MM.1S (cell line): Measurements from ENCODE around the gene NSL1.
"Not testable (repeated sequence)": the region's sequence is repeated elsewhere in the genome, so short reads cannot be mapped to it uniquely, and the experiment has no call there.

Experiments
- DNase-seq: peaks from one replicate; pipeline ENCODE4 v3.0.0-alpha.2; 2015
- H2AFZ ChIP-seq: fragments of 300-600 bp; sonication (generic); 2 replicates; pipeline ENCODE4 v1.6.0; 2016; ENCODE audit warnings: antibody characterized with exemption, low read length
- H3F3A ChIP-seq: fragments of 300-600 bp; sonication (generic); 2 replicates; pipeline ENCODE4 v1.6.1; 2016; ENCODE audit warnings: mild to moderate bottlenecking, antibody characterized with exemption, low read length, moderate library complexity, mixed read lengths; ENCODE audit not compliant: insufficient read depth
- H3K27ac ChIP-seq: fragments of 300-600 bp; sonication (generic); 2 replicates; pipeline ENCODE4 v1.5.1; 2016; ENCODE audit warnings: mild to moderate bottlenecking, low read length
- H3K27me3 ChIP-seq: fragments of 300-600 bp; sonication (generic); replicated peaks from 2 replicates; pipeline ENCODE4 v1.6.0; 2016; ENCODE audit warnings: low read length; ENCODE audit not compliant: insufficient read depth
- H3K36me3 ChIP-seq: fragments of 300-600 bp; sonication (generic); replicated peaks from 2 replicates; pipeline ENCODE4 v1.6.1; 2016; ENCODE audit warnings: mild to moderate bottlenecking, low read length, mixed read lengths; ENCODE audit not compliant: insufficient read depth
- H3K4me1 ChIP-seq: fragments of 300-600 bp; sonication (generic); 2 replicates; pipeline ENCODE4 v1.6.1; 2016; ENCODE audit warnings: low read length, mixed read lengths
- H3K4me2 ChIP-seq: fragments of 300-600 bp; sonication (generic); 2 replicates; pipeline ENCODE4 v1.6.0; 2016; ENCODE audit warnings: low read depth, low read length
- H3K4me3 ChIP-seq: fragments of 300-600 bp; sonication (generic); 2 replicates; pipeline ENCODE4 v1.5.1; 2016; ENCODE audit warnings: low read length, mixed read lengths
- H3K79me2 ChIP-seq: fragments of 300-600 bp; sonication (generic); 2 replicates; pipeline ENCODE4 v1.6.1; 2016; ENCODE audit warnings: mixed run types, low read length, mixed read lengths
- H3K9ac ChIP-seq: fragments of 300-600 bp; sonication (generic); 2 replicates; pipeline ENCODE4 v1.6.1; 2016; ENCODE audit warnings: low read length, mixed read lengths
- H3K9me2 ChIP-seq: fragments of 300-600 bp; sonication (generic); replicated peaks from 2 replicates; pipeline ENCODE4 v1.6.1; 2016; ENCODE audit warnings: mild to moderate bottlenecking, low read length, mixed read lengths; ENCODE audit not compliant: insufficient read depth
- H3K9me3 ChIP-seq: fragments of 300-600 bp; sonication (generic); replicated peaks from 2 replicates; pipeline ENCODE4 v1.6.1; 2016; ENCODE audit warnings: mild to moderate bottlenecking, low read length, mixed read lengths; ENCODE audit not compliant: insufficient read depth
- H4K20me1 ChIP-seq: fragments of 300-600 bp; sonication (generic); 2 replicates; pipeline ENCODE4 v1.6.1; 2016; ENCODE audit warnings: mild to moderate bottlenecking, low read length, moderate library complexity, mixed read lengths; ENCODE audit not compliant: insufficient read depth
- EZH2 ChIP-seq: fragments of 300-600 bp; sonication (generic); optimal IDR thresholded peaks from 2 replicates; pipeline ENCODE3; 2017; ENCODE audit warnings: low read depth, mild to moderate bottlenecking, antibody characterized with exemption, low read length, mixed read lengths
- EZH2phosphoT487 ChIP-seq: fragments of 300-600 bp; sonication (generic); IDR thresholded peaks from 2 replicates; pipeline ENCODE4 v1.6.1; 2018; ENCODE audit warnings: antibody characterized with exemption, low read length
- TF ChIP-seq, protein P1 (sequence below): fragments of 300-600 bp; sonication (generic); IDR thresholded peaks from 2 replicates; pipeline ENCODE4 v1.5.1; 2016; ENCODE audit warnings: antibody characterized with exemption, low read length, mixed read lengths

The NSL1 gene

GRCh38 chr1:212791676-212792395 lies at the start of gene NSL1, which contains the start of gene TATDN3:
NSL1 (minus strand) TSS chr1:212791777; CDS start chr1:212791763, 14 bp downstream.
TATDN3 (plus strand) TSS chr1:212791894; CDS start chr1:212791922, 28 bp downstream.
- TF ChIP-seq EZH2phosphoT487: no peak
- TF ChIP-seq EZH2: no peak
- TF ChIP-seq, protein P1, sequence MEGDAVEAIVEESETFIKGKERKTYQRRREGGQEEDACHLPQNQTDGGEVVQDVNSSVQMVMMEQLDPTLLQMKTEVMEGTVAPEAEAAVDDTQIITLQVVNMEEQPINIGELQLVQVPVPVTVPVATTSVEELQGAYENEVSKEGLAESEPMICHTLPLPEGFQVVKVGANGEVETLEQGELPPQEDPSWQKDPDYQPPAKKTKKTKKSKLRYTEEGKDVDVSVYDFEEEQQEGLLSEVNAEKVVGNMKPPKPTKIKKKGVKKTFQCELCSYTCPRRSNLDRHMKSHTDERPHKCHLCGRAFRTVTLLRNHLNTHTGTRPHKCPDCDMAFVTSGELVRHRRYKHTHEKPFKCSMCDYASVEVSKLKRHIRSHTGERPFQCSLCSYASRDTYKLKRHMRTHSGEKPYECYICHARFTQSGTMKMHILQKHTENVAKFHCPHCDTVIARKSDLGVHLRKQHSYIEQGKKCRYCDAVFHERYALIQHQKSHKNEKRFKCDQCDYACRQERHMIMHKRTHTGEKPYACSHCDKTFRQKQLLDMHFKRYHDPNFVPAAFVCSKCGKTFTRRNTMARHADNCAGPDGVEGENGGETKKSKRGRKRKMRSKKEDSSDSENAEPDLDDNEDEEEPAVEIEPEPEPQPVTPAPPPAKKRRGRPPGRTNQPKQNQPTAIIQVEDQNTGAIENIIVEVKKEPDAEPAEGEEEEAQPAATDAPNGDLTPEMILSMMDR: no peak
- peak; percentile 96 for DNase-seq
- Histone ChIP-seq H3K4me2 (peak within 1 kb of the TSS; percentile 88), H3K27ac (peak within 1 kb of the TSS; percentile 76), H3K9me2 (no peaks in the 10 kb centered on the region), H4K20me1 (no peaks in the 10 kb centered on the region), H3K4me1 (peaks cover 17% of the 10 kb centered on the region), H3K9ac (peak within 1 kb of the TSS; percentile 76), H3K4me3 (peak within 1 kb of the TSS; percentile 89), H2AFZ (peak within 1 kb of the TSS; percentile 92), H3K79me2 (peaks cover 47% of the 10 kb centered on the region), H3K36me3 (no peaks in the 10 kb centered on the region), H3K9me3 (no peaks in the 10 kb centered on the region), H3K27me3 (no peaks in the 10 kb centered on the region), H3F3A (peaks cover 21% of the 10 kb centered on the region)

DNA sequence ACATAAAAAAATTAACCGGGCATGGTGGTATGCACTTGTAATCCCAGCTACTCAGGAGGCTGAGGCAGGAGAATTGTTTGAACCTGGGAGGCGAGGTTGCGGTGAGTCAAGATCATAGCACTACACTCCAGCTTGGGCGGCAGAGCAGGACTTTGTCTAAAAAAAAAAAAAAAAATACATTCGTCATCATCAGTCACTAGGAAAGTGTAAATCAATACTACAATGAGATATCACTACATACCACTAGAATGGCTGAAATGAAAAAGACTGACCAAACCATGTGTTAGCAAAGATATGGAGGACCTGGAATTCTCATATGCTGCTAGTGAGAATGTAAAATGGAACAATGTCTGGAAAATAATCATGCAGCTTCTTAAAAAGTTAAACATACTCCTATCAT lies 46.6 kb upstream of the NSL1 start:
- Histone ChIP-seq H3K4me2 (no peak overlapping the region), H3K27me3 (no peaks in the 10 kb centered on the region), H3K36me3 (no peaks in the 10 kb centered on the region), H3K79me2 (no peaks in the 10 kb centered on the region), H3K4me1 (no peaks in the 10 kb centered on the region), H3K9ac (no peak overlapping the region), H3F3A (no peaks in the 10 kb centered on the region), H3K9me3 (no peaks in the 10 kb centered on the region), H2AFZ (no peak overlapping the region), H3K9me2 (no peaks in the 10 kb centered on the region), H3K27ac (no peak overlapping the region), H3K4me3 (no peak overlapping the region), H4K20me1 (no peaks in the 10 kb centered on the region)
- no peak for TF ChIP-seq EZH2
- TF ChIP-seq, protein P1: no peak
- no peak for TF ChIP-seq EZH2phosphoT487
- no peak for DNase-seq

DNA sequence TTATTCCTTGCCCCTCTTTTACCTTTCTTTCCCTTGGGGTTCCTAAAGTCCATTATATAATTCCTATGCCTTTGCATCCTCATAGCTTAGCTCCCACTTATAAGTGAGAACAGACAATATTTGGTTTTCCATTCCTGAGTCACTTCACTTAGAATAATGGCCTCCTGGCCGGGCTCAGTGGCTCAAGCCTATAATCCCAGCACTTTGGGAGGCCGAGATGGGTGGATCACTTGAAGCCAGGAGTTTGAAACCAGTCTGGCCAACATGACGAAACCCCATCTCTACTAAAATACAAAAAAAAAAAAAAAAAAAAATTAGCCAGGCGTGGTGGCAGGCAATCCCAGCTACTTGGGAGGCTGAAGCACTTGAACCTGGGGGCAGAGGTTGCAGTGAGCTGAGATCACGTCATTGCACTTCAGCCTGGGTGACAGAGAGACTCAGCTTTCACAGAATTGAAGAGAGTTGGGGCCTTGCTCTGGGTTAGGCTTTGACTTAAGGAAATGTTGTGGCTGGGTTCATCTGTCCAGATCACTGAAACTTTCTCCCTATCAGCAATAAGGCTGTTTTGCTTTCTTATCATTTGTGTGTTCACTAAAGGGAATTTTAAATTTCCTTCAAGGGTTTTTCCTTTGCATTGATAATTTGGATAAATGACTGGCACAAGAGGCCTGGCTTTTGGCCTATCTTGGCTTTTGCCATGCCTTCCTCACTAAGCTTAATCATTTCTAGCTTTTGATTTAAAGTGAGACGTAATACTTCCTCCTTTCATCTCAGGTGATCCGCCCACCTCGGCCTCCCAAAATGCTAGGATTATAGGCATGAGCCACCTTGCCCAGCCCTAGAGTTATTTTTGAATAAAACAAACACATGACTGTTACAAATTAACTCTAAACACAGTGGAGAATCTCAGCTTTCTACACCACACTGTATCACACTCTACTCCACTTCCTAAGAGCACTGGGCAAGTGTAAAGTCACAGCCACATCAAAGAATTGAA lies 41.9 kb upstream of the NSL1 start:
- H2AFZ ChIP-seq, H3K9me3 ChIP-seq, H3K4me3 ChIP-seq, H3K4me2 ChIP-seq, H3F3A ChIP-seq, H3K9ac ChIP-seq, H3K9me2 ChIP-seq, H3K27me3 ChIP-seq, DNase-seq, H4K20me1 ChIP-seq, H3K36me3 ChIP-seq, H3K27ac ChIP-seq, H3K4me1 ChIP-seq, H3K79me2 ChIP-seq: not testable (repeated sequence)
